Hypothalamus (tissue), 51 donors: ENCODE results near the gene BTBD9.

ENCODE experiments used
- DNase-seq, 51 donors: peaks; one replicate each; lab custom pipeline; 2025; lab: John Stamatoyannopoulos, UW

The BTBD9 gene

DNA sequence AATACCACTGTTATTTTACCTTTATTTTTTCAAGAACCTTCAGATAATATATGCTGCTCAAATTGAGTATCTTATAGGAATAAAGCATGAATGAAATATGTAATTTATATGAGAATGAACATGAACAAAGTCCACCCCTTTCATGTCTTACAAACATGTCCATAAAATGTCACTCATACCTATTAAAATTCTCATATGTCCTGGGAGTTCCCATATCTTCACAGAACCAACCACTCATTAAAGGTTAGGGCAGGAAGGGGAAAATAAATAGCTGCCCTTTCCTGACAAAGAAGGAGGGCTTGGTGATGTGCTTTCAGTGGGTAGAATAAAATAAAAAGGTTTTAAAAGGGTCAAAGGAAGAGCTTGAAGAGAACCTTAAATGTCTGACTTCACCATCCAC is 125.3 kb downstream of the BTBD9 start:
- no peak for DNase-seq

- no peak for DNase-seq
Observed at GRCh38 chr6:38512211-38512610, 127.5 kb downstream of the BTBD9 start.

GRCh38 chr6:38510205-38510604 is 129.5 kb downstream of the BTBD9 start:
- no peak for DNase-seq

DNA sequence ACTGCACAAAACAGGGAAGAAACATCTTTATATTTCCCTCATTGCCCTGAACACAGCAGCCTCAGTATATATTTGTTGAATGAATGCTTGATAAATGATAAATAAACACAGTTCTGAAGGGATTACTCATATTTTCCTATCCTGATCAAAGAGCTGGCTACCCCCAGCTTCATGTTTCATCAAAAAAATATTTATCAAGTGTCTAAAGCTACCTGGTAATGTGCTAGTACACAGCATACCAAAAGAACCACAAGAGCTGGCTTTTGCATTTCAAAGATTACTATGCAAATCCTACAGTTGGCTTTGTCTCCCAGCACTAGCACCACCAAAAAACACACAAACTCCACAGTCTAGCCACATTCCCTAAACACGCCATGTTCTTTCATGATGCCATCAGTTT is 130.0 kb downstream of the BTBD9 start:
- DNase-seq: no peak

DNA sequence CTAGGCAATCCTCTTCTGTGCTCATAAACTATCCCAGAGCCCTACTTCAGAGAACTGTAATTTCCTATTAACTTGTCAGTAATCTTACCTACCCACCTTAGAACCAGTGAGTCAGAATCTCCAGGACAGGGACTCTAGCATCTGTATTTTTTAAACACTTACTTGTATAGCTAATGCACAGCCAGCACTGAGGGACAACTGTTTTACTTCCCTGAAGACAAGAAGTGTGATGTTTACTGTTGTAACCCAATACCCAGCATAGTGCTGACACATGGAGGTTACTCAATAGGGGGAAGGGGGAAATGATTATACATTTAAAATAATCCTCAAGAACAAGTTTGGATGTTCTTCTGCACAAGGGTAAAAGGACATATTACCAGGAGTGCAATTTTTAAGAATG is 130.8 kb downstream of the BTBD9 start:
- no peak for DNase-seq

GRCh38 chr6:38508286-38508685 is 131.4 kb downstream of the BTBD9 start:
- DNase-seq: no peak

DNA sequence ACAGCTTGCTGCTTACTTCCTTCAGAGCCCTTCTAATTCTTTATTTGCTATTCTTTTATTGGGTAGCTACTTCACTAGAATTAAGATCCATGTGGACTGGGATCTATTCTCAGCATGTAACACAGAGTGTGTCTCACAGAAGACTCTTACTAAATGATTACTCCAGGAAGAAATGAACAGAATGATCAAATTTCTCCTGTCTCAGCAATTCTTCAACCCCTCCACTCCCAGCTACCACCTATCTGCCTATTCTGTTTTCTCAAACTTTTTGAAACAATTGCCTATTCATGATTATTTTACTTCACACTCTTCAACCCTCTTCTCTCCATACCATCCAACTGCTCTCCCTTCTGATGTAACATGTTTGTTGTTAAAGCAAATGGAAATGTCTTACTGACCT is 132.6 kb downstream of the BTBD9 start:
- no peak for DNase-seq

- DNase-seq: no peak
Observed at GRCh38 chr6:38505826-38506225, 133.9 kb downstream of the BTBD9 start.

GRCh38 chr6:38504996-38505395 is 134.7 kb downstream of the BTBD9 start:
- DNase-seq: no peak

DNA sequence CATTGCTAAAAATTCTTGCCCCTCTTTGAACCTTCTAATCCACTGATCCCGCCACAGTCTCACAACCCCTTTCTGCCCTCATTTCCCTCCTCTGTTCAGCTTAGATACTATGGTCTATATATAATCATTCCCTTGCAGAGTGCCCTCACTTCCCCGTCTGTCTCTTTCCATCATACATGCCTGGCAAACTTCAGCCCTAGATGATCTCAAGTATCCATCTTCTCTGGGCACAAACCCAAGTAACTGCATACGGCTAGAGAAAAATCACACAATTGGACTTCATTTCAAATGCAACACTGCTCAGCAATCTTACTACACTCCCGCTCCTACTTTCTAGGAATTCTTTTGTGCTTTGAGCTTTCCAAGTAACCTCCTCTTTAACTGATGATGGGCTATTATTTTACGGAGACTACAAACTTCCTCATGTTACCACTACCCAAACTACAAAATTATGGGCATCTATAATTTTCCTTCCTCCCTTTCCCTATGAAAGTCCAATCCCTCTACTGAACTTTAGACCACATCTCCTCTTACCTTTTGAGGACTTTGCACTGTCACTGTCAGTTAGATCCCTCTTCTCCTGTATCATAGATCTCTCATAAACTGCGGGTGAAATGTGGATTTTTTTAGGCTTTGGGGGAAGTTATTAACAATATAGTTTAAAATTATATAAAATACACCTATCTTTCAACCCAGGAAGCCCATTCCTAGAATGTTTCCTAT is 135.6 kb downstream of the BTBD9 start:
- DNase-seq: no peak

- DNase-seq: no peak
Observed at GRCh38 chr6:38503032-38503773, 136.5 kb downstream of the BTBD9 start.

- no peak for DNase-seq
Observed at GRCh38 chr6:38502423-38502822, 137.3 kb downstream of the BTBD9 start.

GRCh38 chr6:38501931-38502330 is 137.8 kb downstream of the BTBD9 start:
- no peak for DNase-seq

- no peak for DNase-seq
Observed at GRCh38 chr6:38499529-38500096, 140.1 kb downstream of the BTBD9 start.

DNA sequence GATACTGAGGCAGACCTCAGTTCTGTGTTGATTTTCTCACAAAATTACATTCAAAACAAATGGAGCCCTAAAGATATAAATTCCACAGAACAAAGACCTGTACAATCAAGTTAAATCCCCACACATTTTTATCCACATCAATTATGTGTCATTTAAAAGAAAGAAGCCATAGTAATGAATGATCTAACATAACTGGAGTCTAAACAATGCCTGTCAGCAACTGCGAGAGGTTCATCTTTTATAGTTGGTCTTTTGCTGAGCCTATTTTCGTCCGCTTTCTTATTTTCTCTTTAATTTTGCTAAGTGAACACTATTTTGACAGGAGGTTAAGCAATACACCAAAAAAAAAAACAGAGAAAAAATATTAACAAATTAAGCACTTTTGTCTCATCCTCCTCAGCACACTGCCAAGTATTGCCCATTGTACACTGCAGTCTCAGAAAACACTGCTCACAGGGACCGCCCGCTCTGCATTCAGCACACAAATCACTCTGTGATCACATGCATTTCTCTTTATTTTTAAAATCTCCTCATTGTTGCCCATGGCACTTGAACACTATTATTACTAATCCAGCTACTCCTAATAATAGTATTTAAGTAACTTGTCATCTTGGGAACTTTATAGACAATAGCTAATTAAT is 140.8 kb downstream of the BTBD9 start:
- peak in 19 of 51 donors; percentile 1 to 41 (median 17) for DNase-seq

GRCh38 chr6:38498085-38498484 is 141.6 kb downstream of the BTBD9 start:
- no peak for DNase-seq

DNA sequence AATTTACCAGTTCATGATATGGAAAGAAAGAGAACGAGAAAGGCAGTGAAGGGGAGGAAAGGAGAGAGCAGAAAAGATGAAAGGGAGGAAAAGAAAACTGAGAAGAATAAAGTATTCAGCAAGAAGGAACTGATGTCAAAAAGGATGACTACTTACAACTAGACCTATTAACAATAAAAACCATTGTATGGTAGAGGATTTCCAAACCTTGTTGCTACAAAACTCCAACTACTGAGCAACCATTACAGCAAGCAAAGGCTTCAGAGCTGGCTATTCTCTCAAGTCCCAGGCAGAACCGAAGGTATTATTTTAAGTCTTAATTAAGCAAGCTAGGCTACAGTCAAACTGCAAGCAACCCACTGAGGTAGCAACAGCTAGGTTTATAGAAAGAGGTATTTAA is 142.2 kb downstream of the BTBD9 start:
- no peak for DNase-seq

GRCh38 chr6:38495922-38496635 is 143.7 kb downstream of the BTBD9 start:
- DNase-seq: peak in 18 of 51 donors; percentile 3 to 45 (median 15)

DNA sequence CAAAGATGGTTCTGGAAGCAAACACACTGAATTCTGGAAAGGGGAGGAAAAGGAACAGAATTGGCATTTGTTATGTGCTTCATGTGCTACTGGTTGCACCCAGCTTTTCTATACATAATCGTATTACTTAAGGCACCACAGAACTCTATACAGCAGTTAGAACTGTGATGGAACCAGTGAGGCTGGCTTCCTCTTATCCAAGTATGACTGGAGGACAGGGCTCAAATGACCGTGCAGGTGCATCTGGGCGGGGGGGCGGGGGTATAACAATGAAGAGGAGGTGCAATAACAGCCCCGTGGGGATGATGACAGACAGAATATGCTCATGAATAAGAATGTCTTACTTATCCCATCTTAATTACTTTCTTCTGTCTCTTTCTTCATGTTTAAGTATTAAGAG is 144.2 kb downstream of the BTBD9 start:
- DNase-seq: peak in 1 of 51 donors; percentile 28

GRCh38 chr6:38493931-38494547 is 145.7 kb downstream of the BTBD9 start:
- DNase-seq: peak in 48 of 51 donors; percentile 14 to 97 (median 65)
